Hepatic stellate cell (primary cell): ENCODE data around the gene TM4SF18.
A peak's percentile ranks its signal among the peaks of the same experiment; 100 is the strongest.

Experiments
- DNase-seq: peaks from one replicate; pipeline ENCODE4 v3.0.0; 2011; ENCODE audit warnings: low spot score

Gene TM4SF18

DNA sequence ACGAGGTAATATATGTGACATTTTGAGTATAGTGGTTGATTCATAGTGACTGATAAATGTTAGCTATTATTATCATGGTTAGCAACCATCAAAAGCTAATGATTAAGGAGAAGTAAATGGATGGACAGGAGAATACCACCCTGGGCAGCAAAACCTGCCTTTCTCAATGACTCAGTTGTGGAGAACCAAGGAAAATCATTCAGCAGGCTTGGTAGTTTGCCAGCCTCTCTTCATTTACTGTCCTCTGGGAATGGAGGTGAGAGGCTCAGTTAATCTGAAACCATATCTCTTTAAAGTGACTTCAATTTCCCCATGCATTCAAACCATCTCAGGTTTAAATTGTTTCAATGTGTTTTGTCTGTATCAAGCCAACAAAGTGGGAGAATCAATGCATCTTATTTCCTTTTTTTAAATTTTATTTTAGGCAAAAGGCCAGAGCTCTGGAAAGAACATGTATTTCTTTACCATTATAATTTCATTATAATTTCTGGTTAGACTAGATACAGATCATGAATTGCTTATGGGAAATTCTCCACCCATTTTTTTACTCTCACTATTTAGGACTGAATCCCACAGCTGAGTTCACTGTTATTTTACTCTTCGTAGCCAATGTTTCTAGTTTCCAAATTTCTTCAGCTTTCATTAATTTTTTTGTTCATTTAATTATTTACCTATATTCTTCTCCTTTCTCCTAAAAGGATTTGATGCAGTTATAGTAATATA, 2.7 kb downstream of the TM4SF18 start:
- no peak for DNase-seq

DNA sequence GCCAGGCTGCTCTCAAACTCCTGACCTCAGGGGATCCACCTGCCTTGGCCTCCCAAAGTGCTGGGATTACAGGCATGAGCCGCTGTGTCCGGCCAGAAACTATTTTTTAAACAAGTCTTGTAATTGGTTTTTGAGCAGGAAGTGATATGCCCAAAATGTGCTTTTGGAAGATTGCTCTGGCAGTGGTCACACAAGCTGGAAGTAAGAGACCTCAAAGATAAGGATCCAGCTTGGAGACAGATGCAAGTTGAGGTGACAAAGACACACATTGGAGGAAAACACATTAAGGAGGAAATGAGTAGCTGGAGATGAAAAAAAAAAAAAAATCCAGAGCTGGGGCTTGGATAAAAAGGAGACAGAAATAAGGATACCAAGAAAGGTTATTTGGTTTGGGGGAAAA, 6.3 kb downstream of the TM4SF18 start:
- no peak for DNase-seq

DNA sequence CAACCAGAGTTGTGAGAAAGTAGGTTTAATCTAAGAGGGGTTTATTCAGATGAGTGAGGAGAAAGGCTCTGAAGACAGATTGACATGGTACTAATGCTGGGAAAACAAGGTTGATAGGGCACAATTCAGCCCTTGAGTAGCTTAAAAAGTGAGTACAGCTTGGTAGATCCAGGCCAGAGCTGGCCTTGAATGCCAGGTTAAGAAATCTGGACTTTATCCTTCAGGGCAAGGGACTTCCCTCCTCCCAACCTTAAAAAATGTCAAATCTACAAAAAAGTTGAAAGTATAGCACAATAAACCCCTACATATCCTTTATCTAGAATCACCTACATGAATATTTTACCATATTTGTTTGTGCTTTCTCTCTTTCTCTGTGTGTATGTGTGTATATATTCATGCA, 7.9 kb downstream of the TM4SF18 start:
- no peak for DNase-seq

DNA sequence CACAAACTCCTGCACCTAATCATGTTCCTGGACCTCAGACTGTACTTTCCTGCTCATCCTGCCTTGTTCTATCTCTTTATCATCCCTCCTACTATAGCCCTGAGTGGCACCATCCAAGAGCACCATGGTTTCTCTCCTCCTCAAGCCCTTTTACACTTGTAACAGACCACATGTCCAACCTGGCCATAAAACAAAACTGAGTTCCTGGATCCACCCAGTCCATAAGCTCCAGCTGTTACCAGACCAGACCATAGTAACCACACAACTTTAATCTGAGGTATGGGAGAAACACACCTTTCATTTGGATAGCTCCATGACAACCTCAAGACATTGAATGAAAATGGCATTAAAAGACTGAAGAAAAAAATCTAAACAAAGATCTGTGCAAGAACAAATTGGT, 9.1 kb downstream of the TM4SF18 start:
- DNase-seq, result no peak

DNA sequence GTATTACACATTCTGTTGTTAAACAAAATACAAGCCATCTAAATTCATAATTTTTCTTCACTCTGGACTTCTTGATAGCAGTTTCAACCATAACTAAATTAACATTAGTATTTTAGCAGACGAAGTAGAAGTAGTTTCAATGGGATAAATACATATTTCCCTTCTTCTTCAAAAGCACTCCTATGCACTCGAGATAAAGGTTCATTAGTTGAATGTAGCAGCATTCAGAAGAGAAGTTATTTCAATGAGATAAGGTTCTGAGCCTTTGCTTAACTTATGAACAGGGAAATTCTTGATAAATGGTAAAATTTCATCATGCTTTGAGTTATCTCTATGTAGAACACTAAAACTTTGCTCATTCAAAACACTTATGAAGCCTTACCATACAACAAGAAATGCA, 11.8 kb downstream of the TM4SF18 start:
- no peak for DNase-seq

DNA sequence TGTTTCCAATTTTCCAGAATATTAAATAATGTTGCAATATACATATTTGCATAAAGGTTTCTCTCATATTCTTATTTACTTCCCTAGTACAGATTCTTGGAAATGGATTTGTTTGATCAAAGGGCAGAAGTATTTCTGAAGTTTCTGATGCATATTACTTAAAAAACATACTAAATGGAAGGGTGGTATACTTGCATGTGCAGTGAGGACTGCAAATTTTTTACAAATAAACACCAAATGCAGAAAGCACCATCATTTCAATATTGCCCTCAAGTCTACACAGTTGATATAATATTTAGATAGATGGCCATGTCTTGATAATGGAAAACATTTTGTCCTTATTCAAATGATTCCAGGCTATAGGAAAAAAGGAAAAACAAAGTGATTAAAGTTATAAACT, 12.3 kb downstream of the TM4SF18 start:
- DNase-seq, result no peak

DNA sequence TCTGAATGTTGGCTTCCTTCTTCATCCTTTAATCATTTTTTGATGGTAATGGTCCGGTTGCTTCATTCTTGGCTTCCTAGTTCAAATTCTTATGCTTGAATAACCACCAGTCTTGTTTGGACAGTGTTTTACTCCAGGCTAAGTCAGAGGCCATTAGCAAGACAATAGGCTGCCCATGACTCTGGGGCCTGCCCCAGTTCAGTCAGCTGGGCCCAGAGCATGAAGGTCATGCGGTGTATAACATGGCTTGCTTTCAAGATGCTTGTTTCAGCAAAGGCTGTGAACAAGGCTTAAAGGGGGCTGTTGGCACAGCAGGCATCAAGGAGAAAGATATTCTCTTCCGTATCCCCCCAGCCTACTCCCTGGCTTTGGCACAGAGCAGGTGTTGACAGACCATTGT, 13.7 kb downstream of the TM4SF18 start:
- no peak for DNase-seq

DNA sequence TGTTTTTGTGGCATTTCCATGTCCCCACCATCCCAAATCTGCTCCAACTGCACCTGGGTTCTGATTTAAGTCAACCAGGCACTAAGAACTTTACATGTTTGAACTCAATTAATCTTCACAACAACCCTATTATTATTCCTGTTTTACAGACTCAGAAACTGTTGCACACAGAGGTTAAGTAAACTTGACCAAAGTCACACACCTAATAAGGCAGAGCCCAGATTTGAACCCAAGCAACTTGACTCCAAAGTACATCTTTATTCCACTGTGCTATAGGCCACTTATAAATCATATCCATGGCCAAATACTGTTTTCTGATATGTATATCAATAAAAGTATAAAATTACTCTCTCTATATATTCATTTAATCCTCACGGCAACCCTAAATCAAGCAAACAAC, 16.4 kb downstream of the TM4SF18 start:
- no peak for DNase-seq

DNA sequence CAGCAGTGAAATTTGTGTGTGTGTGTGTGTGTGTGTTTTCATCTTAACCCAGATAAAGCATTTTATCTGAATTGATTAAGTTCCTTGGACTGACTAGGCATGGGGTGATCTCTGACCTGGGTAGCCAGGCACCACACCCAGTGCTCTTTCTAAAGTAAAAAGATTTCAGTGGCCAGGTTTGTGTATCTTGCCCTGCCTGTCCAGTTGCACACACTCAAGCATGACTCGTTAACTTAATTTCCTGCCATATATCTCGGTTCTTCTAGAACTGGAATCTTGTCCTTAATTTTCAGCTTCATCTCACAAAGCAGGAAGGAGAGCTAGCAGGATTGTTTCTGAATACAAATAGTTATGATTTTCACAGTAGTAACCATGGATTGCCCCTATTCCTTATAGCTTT, 17.0 kb downstream of the TM4SF18 start:
- DNase-seq, result no peak

DNA sequence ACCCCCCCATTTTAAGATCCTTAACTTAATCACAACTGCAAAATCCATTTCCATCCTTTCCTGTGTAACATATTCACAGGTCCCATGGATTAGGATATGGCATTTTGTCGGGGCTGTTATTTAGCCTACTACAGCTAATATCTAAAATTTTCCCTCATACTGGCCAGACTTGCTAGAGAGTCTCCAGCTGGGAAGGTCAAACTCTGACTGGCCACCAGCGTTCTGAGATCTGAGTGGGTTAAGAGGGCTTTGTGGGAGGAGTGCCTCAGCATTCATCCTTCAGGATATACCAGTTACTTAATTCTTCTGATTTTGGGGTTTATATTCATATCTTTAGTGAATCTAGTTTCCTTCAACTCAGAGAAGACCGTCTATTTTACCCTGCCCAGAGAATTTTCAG, 17.7 kb downstream of the TM4SF18 start:
- no peak for DNase-seq

DNA sequence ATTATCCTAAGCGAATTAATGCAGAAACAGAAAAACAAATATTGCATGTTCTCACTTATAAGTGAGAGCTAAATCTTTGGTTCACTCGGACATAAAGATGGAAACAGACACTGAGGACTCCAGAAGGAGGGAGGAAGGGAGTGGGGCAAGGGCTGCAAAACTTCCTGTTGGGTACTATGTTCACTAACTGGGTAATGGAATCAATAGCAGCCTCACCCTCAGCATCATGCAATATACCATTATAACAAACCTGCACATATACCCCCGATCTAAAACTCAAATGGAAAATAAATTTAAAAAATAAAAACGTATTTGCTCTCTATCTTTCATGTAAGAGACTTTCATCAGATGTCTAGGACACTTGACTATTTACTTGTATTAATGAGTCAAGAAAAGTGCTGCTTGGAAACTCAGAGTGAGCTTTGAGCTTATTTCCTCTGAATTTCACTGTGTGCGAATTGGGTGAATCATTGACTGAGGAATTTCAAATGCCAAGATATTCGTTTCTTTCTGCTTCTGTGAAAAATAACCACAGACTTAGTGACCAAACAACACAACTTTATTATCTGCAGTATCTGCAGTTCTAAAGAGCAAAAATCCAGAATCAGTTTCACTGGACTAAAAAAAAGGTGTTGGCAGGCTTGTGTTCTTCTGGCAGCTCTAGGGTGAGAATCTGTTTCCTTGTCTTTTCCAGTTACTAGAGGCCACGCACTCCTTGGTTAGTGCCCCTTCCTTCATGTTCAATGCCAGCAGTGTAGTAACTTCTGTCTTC, 18.4 kb downstream of the TM4SF18 start:
- peak; percentile 36 for DNase-seq

DNA sequence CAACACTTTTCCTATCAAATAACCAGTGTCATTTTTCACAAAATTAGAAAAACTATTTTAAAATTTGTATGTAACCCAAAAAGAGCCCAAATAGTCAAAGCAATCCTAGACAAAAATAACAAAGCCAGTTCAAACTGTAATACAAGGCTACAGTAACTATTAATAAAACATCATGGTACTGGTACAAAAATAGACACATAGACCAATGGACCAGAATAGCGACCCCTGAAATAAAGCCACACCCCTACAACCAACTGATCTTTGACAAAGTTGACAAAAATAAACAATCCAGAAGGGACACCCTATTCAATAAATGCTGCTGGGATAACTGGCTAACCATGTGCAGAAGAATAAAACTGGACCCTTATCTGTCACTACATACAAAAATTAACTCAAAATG, 19.9 kb downstream of the TM4SF18 start:
- no peak for DNase-seq

DNA sequence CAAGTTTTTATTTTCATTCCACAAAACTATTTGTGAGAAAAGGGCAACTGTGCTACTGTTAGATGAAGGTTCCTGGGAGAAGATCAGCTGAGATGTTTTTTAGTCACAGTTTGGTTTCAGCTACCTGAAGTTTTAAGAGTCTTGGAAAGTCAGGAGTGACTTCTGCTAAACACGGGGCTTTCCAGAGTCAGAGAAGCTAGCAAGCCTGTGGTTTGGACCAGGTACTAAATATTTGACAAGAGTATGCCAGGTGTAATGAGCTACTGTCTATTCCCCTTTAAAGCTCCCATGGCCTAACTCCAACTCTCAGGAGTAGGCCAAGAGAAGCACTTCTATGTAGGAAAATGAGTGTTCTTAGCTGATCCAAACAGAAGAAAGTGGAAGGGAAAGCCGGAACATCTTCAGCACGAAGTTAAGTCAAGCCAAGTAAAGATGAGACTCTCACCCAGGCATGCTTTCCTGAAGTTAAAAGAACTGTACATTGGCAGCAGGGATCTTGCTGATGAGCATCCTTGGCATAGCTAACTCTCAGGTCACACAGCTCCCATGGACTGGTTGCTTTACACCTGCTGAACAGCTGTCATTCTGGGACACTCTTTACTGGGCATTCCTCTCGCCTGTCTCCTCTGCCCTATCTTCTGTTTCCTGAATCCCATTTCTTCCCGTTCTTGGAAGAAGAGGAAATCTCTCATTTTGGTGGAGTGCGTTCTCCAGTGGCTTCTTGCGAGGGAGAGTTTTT, 22.5 kb downstream of the TM4SF18 start:
- no peak for DNase-seq

DNA sequence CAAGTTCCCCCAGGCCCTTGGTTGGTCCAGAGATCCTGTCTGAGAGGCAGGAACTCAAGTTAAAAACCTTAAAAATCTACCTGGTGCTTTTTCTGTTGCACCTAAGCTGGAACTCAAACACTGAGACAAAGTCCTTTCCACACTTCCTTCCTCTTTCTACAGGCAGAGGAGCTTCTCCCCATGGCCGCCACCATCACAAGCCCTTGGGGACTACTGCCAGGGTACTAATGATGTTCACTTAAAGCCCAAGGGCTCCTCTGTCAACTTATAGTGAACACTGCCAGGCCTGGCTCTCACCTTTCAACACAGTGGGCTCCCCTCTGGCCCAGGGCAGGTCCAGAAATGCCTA, 26.0 kb downstream of the TM4SF18 start:
- no peak for DNase-seq

DNA sequence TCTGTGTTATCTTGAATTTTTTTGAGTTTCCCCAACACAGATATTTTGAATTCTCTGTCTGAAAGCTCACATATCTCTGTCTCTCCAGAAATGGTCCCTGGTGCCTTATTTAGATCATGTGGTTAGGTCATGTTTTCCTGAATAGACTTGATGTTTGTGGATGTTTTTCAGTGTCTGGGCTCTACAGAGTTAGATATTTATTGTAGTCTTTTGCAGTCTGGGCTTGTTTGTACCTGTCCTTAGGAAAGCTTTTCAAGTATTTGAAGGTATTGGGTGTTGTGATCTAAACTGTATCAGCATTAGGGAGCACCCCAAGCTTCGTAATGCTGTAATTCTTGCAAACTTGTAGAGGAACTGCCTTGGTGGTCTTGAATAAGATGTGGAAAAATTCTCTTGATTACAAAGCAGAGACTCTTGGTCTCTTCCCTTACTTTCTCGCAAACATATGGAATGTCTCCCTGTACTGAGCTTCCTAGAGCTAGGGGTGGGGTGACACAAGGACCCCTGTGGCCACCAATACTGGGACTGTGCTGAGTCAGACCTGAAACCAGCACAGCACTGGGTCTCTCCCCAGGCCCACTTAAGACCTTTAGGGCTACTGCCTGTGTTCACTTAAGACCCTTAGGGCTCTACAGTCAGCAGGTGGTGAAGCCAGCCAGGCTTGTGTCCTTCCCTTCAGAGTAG, 26.5 kb downstream of the TM4SF18 start:
- no peak for DNase-seq

DNA sequence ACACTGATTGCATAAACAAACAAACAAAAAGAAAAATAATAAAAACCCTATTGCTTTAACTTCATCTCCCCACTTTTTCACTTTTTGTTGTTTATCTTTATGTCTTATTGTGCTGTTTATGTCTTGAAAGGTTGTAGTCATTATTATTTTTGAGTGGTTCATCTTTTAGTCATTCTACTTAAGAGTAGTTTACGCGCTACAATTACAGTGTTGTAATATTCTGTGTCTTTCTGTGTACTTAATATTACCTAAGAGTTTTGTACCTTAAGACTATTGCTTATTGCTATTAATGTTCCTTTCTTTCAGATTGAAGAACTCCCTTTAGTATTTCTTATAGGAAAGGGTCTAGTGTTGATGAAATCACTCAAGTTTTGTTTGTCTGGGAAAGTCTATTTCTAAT, 28.1 kb downstream of the TM4SF18 start:
- no peak for DNase-seq

DNA sequence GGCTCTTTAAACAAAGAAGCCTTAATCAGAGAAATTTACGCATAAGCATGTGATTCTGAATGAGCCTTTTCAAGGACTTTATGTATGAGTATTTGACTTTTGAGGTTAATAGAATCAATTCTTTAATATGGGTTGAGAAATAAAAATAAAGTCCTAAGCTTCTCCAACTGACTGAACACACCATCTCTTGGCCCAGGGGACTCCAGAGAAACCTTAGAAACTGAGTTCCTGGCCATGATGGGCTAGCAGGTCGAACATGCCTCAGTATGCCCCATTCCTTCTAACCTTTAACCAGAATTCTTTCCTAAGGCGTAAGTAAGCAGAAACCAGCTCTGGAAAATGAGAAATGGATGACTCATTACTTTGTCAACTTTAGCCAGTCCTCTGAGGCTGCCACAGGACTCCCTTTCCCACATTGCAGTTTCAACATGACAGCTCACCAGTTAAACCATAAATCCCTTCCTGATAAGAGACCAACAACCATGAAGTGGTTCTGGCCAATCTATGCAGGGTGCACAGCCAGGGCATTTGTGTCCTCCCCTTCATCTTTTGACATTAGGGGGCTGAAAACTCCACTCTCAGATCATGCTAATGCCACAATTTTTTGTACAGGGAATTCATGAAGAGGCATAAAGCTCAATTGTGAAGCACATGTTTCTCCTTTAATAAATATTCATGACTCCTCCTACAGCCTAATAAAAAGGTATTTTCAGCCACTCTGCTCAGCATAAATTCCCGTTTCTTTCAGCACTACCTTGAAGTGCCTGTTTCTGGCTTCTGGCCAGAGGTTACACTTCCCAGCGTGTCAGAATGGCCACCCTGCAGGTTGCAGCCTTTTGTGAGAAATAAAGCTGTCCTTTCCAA, 33.3 kb downstream of the TM4SF18 start:
- DNase-seq, result peak; percentile 51

DNA sequence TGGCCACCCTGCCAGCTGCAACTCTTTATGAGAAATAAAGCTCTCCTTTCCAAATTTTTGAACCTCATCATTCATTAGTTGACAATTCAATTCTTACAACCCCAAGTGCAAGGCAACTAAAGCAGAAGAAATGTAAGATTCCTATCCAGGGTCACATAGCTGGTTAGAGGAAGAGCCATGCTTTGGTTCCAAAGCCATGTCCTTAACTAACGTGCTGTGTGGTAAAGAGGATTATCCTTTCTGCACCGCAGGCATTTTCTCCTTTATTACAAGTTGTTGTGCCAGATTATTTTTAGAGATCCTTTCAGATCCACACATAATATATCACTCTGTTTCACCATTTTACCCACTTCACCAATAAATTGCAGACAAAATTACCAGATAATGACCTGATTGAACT, 36.5 kb downstream of the TM4SF18 start:
- DNase-seq, result no peak

DNA sequence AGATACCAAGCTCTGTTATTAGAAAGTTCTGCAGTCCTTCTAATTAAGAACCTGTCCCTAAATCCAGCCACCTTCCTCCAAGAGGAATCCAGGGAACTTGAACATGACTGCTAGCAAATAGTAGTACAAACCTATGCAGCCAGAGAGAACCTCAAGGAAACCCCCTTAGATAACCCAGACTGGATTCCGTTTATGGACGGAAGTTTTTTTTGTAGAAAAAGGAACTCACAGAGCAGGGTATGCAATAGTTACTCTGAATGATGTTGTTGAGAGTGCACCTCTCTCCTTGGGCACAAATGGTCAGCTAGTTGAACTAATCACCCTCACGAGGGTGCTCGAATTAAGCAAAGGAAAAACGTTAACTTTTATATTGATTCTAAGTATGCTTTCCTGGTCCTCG, 40.8 kb downstream of the TM4SF18 start:
- no peak for DNase-seq

DNA sequence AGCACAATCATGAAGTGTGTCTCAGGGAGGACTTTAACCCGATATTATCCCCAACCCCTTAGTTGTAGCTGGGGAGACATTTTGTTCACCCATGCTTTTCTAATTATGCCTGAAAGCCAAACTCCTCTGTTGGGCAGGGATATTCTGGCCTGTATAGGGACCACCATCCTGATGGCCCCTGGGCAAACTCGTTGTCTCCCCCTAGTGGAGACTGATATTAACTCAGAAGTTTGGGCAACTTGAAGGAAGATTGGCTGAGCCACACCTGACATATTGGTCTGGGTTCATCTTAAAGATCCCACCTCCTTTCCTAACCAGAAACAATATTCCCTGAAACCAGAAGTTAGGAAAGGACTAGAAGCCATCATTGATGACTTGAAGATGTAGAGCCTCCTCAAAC, 42.3 kb downstream of the TM4SF18 start:
- DNase-seq, result no peak

DNA sequence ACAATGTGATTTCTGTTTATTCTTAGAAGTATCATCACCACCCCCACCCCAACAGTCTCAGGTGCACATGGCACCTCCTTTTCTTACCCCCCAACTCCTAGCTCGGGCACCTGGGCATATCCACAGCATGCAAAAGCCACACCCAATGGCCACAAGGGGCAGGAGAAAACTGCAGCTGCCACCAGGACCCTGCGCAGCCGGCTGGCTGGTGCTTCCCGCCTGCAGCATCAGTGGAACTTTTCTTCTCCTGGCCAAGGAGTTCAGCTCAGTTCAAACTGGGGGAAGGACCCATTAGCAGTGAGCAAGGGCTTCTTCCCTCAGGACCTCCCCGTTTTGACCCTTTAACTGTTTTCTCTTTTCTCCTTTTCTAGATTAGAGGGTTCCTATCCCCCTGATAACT, 44.8 kb downstream of the TM4SF18 start:
- DNase-seq, result no peak

DNA sequence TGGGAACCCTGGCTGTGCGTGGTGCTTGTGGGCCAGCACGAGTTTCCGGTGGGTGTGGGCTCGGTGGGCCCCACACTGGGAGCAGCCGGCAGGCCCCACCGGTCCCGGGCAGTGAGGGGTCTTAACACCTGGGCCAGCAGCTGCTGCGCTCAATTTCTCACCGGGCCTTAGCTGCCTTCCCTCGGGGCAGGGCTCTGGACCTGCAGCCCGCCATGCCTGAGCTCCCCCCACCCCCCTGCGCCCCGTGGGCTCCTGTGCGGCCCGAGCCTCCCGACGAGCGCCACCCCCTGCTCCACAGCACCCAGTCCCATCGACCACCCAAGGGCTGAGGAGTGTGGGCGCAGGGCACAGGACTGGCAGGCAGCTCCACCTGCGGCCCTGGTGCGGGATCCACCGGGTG, 49.4 kb downstream of the TM4SF18 start:
- DNase-seq, result no peak
